K562 (cell line): ENCODE results near the gene TTLL10. TPM values are rescaled to one million over a fixed set of nuclear protein-coding genes. Genes with fewer than 3 reads are reported as not detected.

Experiments used
- ARID3A ChIP-seq: IDR thresholded peaks from 2 replicates; pipeline ENCODE4 v1.6.1; 2012; ENCODE audit warnings: low read depth, low read length, improper control_type of control experiment, borderline replicate concordance
- BCLAF1 ChIP-seq, 2 experiments: fragments of 450-650 bp in 1 of 2; IDR thresholded peaks; 2 replicates each; pipeline ENCODE4 v1.6.1; 2011 to 2017; ENCODE audit warnings: low read depth in 2 of 2, antibody characterized with exemption in 1 of 2, borderline replicate concordance in 1 of 2, low read length in 1 of 2, mild to moderate bottlenecking in 1 of 2, mixed read lengths in 1 of 2; ENCODE audit not compliant: control insufficient read depth in 1 of 2
- HDAC1 ChIP-seq, 2 experiments: fragments of 450-650 bp; IDR thresholded peaks; 2 replicates each; pipeline ENCODE4 v1.6.1; 2016 to 2017; ENCODE audit warnings: inconsistent platforms in 1 of 2, mild to moderate bottlenecking in 1 of 2, moderate library complexity in 1 of 2
- KDM4B ChIP-seq, 2 experiments: fragments of 450-650 bp in 1 of 2; sonication (generic) in 1 of 2; IDR thresholded peaks; 2 replicates each; pipeline ENCODE4 v1.6.1; 2016 to 2017; ENCODE audit warnings: borderline replicate concordance in 2 of 2, antibody characterized with exemption in 1 of 2, low read depth in 1 of 2, mild to moderate bottlenecking in 1 of 2
- PTRF ChIP-seq: fragments of 450-650 bp; IDR thresholded peaks from 2 replicates; pipeline ENCODE4 v1.6.1; 2016; ENCODE audit warnings: mild to moderate bottlenecking, missing genetic modification characterization, missing compliant biosample characterization
- RBM17 ChIP-seq: fragments of 200-400 bp; formaldehyde crosslinking; IDR thresholded peaks from 2 replicates; pipeline ENCODE4 v1.6.1; 2017; ENCODE audit warnings: low read depth, mild to moderate bottlenecking, low read length, borderline replicate concordance
- SRF ChIP-seq, 2 experiments: fragments of 250-450, 450-650 bp in 1 of 2; sonication (Bioruptor Pico) in 1 of 2; sonication (generic) in 1 of 2; formaldehyde crosslinking; IDR thresholded peaks; 2 replicates each; pipeline versions ENCODE4 v1.5.0 to v1.5.1; 2020 to 2022; ENCODE audit warnings: mild to moderate bottlenecking in 1 of 2, missing genetic modification reagents in 1 of 2
- ZNF445 ChIP-seq: fragments of 250-450 bp; sonication (Bioruptor Pico); IDR thresholded peaks from 2 replicates; pipeline ENCODE4 v1.4.0; 2020; ENCODE audit warnings: low read depth, mild to moderate bottlenecking, moderate library complexity
- polyA plus RNA-seq, 8 experiments: library from polyadenylated mRNA; depleted of rRNA in 4 of 8; stranded (reverse) in 5 of 8; unstranded in 3 of 8; fragments of >200 nt; fragmentation: Nextera tagmentation in 2 of 8; fragmentation: Illumina TruSeq in 1 of 8; extraction: Ambion mirVana in 2 of 8; extraction: Trizol in 1 of 8; gene quantifications; 2 replicates each; pipeline versions ENCODE4 v1.2.1 to v1.2.3, GENCODE V29; 2011 to 2014; ENCODE audit warnings: inconsistent platforms in 1 of 8, missing spikeins in 1 of 8
- total RNA-seq, 7 experiments: library from RNA; depleted of rRNA in 6 of 7; stranded (reverse); fragments of >200 nt in 6 of 7; fragmentation: Illumina TruSeq in 2 of 7; extraction: Trizol in 2 of 7; gene quantifications; 2 replicates each; pipeline versions ENCODE4 v1.2.1 to v1.2.3, GENCODE V29; 2011 to 2021; ENCODE audit warnings: low replicate concordance in 1 of 7
- TF ChIP-seq, protein P1 (sequence below): fragments of 250-450 bp; sonication (Bioruptor Pico); IDR thresholded peaks from 2 replicates; pipeline ENCODE4 v1.4.0; 2020
- TF ChIP-seq, protein P2 (sequence below): fragments of 450-650 bp; IDR thresholded peaks from 2 replicates; pipeline ENCODE4 v1.6.1; 2018; ENCODE audit not compliant: partially characterized antibody
- TF ChIP-seq, protein P3 (sequence below): conservative IDR thresholded peaks from 2 replicates; pipeline ENCODE4 v1.6.1; 2011; ENCODE audit warnings: low read depth, mild to moderate bottlenecking, low read length; ENCODE audit not compliant: control insufficient read depth
- TF ChIP-seq, protein P4 (sequence below): fragments of 250-450 bp; sonication (Bioruptor Pico); IDR thresholded peaks from 2 replicates; pipeline ENCODE4 v1.4.0; 2020; ENCODE audit warnings: mild to moderate bottlenecking, moderate library complexity

TTLL10 gene
- total and polyA plus RNA-seq, 9 of the 15 experiments (the other 6 are each of a cell fraction or from before 2014, with no cell fraction given): not detected

DNA sequence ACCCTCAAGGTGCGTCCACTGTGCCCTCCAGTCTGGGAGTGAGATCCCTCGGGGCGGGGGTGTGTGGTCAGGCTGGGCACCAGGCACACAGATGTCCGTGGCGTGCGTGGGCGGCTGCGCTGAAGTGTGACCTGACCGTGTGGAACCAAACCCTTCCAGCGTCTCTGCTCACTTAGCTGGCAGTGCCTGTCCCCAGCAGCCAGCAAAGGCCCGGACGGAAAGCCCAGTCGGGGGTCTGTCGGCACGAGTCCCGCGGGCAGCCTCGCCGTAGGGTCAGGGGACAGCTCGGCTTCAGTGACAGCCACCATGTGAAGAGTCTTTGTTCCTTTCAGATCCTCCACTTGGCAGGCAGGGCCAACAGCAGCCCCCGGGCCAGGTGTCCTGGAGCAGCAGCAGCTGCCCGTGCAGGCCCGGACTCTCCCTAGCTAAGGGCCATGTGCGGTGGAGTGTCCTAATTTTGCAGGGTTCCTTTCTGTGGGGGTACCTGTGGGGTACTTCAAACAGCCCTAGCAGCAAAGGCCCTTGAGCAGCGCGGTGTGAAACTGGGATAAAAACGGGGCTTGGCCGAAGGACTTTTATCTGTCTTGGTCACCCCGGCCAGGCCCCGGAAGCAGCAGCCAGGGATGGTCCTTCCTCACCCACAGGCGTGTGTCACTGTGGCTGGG is 11.6 kb downstream of the TTLL10 start (continued):
- TF ChIP-seq, protein P1, sequence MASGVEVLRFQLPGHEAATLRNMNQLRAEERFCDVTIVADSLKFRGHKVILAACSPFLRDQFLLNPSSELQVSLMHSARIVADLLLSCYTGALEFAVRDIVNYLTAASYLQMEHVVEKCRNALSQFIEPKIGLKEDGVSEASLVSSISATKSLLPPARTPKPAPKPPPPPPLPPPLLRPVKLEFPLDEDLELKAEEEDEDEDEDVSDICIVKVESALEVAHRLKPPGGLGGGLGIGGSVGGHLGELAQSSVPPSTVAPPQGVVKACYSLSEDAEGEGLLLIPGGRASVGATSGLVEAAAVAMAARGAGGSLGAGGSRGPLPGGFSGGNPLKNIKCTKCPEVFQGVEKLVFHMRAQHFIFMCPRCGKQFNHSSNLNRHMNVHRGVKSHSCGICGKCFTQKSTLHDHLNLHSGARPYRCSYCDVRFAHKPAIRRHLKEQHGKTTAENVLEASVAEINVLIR: no peak
- no peak for TF ChIP-seq RBM17
- TF ChIP-seq PTRF (tag): no peak
- TF ChIP-seq HDAC1 (IDR thresholded peaks at IDR 0.05): peak in 1 of 2 experiments; percentile 34; a peak in 2 of 4 replicates
- TF ChIP-seq, protein P2, sequence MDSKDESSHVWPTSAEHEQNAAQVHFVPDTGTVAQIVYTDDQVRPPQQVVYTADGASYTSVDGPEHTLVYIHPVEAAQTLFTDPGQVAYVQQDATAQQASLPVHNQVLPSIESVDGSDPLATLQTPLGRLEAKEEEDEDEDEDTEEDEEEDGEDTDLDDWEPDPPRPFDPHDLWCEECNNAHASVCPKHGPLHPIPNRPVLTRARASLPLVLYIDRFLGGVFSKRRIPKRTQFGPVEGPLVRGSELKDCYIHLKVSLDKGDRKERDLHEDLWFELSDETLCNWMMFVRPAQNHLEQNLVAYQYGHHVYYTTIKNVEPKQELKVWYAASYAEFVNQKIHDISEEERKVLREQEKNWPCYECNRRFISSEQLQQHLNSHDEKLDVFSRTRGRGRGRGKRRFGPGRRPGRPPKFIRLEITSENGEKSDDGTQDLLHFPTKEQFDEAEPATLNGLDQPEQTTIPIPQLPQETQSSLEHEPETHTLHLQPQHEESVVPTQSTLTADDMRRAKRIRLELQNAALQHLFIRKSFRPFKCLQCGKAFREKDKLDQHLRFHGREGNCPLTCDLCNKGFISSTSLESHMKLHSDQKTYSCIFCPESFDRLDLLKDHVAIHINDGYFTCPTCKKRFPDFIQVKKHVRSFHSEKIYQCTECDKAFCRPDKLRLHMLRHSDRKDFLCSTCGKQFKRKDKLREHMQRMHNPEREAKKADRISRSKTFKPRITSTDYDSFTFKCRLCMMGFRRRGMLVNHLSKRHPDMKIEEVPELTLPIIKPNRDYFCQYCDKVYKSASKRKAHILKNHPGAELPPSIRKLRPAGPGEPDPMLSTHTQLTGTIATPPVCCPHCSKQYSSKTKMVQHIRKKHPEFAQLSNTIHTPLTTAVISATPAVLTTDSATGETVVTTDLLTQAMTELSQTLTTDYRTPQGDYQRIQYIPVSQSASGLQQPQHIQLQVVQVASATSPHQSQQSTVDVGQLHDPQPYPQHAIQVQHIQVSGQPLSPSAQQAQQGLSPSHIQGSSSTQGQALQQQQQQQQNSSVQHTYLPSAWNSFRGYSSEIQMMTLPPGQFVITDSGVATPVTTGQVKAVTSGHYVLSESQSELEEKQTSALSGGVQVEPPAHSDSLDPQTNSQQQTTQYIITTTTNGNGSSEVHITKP: no peak
- TF ChIP-seq, protein P3, sequence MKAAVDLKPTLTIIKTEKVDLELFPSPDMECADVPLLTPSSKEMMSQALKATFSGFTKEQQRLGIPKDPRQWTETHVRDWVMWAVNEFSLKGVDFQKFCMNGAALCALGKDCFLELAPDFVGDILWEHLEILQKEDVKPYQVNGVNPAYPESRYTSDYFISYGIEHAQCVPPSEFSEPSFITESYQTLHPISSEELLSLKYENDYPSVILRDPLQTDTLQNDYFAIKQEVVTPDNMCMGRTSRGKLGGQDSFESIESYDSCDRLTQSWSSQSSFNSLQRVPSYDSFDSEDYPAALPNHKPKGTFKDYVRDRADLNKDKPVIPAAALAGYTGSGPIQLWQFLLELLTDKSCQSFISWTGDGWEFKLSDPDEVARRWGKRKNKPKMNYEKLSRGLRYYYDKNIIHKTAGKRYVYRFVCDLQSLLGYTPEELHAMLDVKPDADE: no peak
- TF ChIP-seq ARID3A: no peak
- no peak for TF ChIP-seq ZNF445 (CRISPR knock-in tag)
- TF ChIP-seq KDM4B (IDR thresholded peaks at IDR 0.05; ENCODE audit: borderline replicate concordance in 2 of 2, low read depth in 1 of 2): no peak
- no peak for TF ChIP-seq BCLAF1 (IDR thresholded peaks at IDR 0.05; ENCODE audit: borderline replicate concordance in 1 of 2, control insufficient read depth in 1 of 2, low read depth in 2 of 2, low read length in 1 of 2)
- TF ChIP-seq, protein P4, sequence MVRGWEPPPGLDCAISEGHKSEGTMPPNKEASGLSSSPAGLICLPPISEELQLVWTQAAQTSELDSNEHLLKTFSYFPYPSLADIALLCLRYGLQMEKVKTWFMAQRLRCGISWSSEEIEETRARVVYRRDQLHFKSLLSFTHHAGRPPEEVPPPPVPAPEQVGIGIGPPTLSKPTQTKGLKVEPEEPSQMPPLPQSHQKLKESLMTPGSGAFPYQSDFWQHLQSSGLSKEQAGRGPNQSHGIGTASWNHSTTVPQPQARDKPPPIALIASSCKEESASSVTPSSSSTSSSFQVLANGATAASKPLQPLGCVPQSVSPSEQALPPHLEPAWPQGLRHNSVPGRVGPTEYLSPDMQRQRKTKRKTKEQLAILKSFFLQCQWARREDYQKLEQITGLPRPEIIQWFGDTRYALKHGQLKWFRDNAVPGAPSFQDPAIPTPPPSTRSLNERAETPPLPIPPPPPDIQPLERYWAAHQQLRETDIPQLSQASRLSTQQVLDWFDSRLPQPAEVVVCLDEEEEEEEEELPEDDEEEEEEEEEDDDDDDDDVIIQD: no peak
- TF ChIP-seq SRF (CRISPR knock-in tag; IDR thresholded peaks at IDR 0.05): peak in 1 of 2 experiments; percentile 75; a peak in 1 of 4 replicates
